GM21786 (cell line): ENCODE results near the gene RMI2.
"Not testable (repeated sequence)": the region's sequence is repeated elsewhere in the genome, so short reads cannot be mapped to it uniquely, and the experiment has no call there.

Experiments used
- ATAC-seq: cut with Tn5 transposase; IDR thresholded peaks from one replicate; pipeline ENCODE4 v1.9.1; 2021; ENCODE audit not compliant: unreplicated experiment

The RMI2 gene

DNA sequence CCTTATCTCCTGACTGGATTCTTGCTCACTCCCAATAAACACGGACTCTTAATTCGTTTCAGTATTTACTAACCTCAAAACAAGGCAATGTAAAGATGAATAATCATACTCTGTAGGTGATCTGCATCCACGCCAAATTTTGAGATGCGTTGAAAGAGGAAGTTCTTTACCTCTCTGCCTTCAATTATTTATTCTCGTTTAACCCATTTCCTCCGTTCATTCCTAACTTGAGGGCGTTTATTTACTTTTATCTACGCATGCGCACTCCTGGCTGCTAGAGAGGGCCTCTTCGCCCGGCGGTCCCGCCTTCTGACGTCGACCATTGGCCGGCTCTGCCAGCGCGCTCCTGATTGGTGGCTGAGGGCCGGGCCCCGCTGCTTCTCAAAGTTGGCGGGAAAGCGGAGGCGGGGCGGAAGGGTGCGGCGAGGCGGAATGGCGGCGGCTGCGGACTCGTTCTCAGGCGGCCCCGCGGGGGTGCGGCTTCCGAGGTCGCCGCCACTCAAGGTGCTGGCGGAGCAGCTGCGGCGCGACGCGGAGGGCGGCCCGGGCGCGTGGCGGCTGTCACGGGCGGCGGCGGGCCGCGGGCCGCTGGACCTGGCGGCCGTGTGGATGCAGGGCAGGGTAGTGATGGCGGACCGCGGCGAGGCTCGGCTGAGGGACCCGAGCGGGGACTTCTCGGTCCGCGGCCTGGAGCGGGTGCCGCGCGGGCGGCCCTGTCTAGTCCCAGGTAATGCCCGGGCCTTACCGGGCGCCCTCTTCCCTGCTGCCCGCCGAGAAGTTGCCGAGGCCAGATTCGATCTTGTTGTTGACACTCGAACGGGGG is at the start of gene RMI2:
Gene RMI2 (plus strand): TSS at position 420 of the 823 bp plus-strand sequence. CDS start 13 bp downstream, at position 433.
- peak; percentile 95 for ATAC-seq

DNA sequence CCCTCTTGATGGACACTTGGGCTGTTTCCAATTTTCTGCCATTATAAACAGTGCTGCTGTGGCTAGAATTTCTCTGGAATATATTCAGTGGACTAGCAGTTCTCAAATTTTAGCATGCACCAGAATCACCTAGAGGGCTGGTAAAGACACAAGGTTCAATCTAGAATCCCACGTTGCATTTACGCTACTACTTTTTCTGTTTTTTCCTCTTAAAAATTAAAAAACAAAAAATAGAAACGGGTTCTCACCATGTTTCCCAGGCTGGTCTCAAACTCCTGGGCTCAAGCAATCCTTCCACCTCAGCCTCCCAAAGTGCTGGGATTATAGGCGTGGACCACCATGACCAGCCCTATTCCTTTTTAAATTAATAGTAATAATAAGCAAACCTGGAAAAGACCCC is 49.6 kb upstream of the RMI2 start:
- ATAC-seq: no peak

DNA sequence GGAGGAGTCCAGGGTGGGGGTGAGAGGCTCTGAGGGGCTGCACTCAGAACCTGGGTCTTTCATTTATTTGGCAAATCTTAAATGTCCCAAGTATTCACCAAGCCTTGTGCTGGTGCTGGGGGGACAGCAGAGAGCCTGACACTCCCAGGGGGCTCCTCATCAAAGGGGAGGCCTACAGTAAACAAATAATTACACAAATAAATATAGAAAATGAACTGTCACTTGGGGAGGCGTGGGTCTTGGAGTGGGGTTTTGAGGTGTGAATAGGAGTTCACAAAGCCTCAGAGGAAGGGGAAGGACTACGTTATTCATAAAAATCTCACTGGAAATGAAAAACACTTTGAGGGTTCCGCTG is 48.9 kb upstream of the RMI2 start:
- no peak for ATAC-seq

DNA sequence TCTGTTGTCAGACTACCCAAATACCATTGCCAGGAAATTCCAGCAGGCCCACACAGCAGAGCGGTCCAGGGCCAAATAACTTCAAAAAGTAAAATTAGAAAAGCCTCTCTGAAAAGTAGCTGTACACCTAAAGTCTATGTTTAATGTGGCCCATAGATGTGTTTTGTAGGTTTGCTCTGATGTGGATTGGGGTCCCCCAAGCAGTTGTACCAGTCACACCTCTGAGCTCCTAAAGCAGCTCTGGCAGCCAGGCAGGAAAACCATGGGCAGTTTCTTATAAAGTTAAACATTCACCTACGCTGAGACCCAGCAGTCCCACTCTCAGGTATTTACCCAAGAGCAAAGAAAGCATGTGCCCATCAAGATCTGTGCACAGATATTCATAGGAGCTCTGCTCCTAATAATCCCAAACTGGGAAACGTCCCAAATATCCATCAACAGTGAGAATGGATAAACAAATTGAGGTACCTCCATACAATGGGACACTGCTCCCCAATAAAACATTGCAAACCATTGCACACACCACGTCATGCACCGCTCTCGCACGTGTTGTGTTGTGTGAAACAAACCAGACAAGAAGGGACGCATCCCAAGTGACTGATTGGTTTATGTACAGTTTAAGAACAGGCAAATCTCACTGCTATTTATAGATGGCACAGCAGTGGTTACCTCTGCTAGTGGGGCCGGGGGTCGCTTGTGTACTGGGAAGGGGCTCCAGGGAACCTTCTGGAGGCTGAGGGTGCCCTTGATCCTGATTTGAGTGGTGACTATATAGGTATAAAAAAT is 48.4 kb upstream of the RMI2 start:
- no peak for ATAC-seq

DNA sequence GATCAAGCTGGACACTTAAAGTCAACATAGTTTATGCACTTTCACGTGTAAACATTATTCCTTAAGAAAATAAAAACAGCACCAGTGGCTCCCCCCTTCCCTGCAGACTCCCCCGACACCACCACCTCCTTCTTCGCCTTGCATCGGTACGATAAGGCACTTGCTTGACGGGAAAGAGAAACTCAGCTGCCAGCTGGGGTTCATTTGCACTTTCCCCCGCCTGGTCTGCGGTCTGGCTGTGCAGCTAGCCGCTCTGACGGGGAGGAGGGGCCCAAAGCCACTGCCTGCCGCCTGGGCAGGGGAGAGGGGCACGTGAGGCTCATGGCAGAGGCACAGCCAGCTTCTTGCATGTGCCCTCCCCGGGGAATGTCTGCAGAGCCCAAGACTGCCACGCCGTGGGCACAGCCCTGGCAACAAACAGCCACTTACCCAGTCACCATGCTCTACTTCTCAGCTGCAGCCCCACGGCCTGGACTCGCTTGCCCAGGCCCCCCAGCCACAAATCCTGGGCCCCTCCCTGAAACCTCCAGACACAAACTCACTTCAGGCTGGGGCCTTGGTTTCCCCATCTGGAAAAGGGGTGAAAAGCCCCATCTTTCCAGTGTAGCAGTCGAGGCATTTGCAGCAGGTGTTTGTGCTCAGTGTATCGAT is 47.6 kb upstream of the RMI2 start:
- ATAC-seq: peak; percentile 80

DNA sequence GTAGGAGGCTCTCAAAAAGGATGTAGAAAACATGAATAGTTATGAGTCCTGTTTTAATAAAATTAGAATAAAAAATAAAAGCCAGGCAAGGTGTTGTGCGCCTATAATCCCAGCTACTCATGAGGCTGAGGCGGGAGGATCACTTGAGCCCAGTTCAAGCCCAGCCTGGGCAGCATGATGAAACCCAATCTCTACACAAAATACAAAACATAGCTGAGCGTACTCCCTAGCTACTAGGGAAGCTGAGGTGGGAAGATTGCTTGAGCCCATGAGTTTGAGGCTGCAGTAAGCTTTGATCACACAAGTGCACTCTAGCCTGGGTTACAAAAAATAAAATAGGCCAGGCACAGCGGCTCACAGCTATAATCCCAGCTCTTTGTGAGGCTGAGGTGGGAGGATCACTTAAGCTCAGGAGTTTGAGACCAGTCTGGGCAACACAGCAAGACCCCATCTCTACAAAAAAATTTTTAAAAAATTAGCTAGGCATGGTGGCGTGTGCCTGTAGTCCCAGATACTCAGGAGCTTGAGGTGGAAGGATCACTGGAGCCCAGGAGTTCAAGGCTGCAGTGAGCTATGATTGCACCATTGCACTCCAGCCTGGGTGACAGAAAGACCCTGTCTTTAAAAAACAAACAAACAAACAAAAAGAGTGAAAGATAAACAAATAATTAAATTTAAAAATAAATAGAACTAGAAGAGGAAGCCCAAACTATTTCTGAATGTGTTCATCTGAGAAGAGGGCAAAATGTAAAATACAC is 46.9 kb upstream of the RMI2 start:
- no peak for ATAC-seq

DNA sequence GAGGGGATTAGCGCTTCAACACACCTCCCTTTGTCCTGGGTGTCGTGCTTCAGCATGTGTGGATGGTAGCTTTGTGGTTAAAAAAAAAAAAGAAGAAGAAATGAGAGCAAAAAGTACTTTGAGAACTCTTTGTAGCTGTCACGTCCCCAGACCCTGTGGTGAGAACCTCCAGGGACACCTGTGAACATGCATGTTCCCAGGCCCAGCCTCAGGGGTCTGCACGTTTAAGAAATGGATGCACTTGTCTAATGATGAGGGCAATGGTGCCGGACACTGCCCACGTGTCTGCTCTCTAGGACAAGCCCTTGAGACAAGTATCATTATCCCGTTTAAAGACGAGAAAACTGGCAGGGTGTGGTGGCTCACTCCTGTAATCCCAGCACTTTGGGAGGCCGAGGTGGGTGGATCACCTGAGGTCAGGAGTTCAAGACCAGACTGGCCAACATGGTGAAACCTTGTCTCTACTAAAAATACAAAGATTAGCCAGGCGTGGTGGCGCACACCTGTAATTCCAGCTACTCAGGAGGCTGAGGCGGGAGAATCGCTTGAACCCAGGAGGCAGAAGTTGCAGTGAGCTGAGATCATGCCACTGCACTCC is 46.2 kb upstream of the RMI2 start:
- ATAC-seq: not testable (repeated sequence)

DNA sequence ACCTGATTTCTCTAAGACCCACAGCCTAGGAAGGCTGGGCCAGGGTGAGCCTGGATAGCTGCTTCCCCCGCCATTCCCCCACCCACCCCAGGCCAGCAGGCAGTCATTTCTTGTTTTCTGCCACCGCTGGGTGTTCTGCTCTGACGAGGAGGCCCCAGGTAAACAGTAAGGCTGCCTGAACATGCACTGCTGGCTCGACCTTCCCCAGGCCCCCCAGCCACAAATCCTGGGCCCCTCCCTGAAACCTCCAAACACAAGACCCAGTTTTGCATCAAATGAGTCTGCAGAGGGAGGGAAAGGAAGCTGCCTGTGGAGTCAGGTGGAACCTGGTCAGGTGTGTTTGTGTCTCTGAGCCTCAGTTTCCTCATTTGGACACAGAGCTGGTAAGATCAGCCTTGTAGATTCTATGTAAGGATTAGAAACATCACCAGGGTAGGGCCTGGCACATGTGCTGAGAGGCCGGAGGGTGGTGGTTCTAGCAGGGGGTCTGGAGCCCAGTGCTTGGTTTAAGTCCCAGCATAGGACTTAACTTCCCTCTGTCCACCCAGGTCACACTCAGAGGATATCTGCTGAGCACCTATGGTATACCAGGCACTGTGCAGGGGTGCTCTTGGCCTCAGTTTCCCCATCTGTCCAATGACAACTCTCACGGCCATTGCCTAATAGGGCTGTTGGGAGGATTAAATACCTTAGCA is 45.2 kb upstream of the RMI2 start:
- no peak for ATAC-seq

DNA sequence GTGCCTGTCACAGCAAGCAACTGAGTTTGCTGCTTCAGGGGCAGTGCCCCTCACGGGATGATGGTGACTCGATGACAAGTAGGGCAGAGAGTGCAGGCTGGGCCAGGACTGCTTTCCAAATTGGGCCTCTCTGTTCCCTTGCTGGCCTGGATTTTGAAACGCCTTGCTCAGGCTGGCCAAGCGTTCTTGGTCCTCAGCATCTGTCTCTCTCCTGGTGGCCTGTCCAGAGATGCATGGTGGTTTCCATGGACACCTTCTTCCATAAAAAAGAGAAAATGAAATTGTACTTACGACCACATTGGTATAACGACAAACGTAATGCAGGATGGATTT is 44.7 kb upstream of the RMI2 start:
- no peak for ATAC-seq

DNA sequence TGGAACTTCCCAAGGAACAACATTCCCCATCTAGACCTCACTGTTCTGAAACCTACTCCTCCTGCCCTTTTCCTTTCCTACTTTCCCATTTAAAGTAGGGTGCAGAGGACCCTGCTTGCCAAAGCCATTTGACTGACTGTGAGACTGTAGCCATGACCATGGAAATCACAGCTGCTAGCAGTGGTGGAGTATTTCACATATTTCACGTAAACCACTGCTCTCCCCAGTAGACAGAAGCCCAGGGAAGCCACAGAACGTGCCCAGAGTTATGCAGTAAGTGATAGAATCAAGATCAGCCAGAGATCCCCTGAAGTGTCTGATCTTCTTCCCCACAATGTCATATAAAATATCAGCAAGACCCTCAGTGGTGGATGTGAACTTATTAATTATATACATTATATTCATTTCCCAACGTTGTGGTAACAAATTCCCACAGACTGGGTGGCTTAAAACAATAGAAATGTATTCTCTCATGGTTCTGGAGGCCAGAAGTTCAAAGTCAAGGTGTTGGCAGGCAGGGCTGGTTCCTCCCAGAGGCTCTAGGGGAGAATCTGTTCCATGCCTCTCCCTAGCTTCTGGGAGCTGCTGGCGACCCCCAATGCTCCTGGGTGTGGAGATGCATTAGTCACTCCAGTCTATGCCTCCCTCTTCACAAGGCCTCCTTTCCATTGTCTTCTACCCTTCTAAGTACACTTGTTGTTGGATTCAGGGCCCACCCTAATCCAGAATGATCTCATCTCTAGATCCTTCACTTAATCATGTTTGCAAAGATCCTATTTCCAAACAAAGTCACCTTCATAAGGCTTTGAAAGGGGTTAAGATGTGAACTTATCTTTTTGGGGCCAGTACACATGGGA is 43.4 kb upstream of the RMI2 start:
- ATAC-seq: no peak

DNA sequence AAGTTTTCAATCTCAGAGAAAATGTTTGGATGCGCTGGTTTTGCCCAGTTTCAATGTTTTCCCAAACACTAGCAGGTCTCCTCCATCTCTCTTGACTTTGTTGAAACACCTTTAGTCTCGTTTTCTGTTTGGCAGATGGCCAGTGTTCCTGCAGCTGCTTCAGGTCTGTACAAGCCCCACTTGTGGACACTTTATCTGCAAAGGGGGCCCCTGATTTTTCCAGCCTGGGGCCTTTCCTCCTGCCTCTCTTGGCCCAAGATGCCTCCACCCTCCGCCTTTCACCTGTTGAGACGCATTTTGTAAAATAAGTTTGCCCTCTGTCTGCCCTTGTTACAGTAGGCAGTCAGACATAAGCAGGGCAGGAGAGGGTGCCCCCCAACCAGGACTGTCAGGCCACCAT is 42.3 kb upstream of the RMI2 start:
- no peak for ATAC-seq

DNA sequence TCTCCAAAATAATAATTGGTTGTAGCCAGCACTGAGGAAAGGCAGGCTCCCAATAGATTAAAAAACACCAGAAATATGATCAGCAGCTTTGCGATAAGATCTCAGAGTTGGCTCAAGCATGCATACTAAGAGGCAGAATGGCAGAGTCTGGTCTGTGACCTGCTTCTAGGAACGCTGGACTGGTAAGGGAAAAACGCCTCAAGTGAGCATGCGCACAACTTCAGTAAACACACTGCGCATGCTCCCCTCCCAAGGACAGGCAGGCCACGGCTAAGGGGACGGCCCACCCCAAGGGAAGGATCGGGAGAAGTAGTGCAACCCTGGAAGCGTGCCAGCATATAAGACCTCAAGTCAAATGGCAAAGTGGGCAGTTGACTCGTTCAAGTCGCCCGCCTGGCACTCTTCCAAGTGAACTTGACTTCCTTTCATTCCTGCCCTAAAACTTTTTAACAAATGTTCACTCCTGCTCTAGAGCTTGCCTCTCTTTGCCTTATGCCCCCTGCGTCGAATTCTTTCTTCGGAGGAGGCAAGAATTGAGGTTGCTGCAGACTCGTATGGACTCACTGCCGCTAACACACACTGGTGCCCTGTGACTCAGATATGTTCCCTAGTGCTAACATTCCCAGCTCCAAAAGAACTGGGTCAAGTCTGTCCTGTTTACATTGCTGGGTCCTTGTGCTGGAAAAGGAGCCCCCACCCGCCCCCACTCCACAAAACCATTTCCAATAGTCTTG is 41.7 kb upstream of the RMI2 start:
- no peak for ATAC-seq

DNA sequence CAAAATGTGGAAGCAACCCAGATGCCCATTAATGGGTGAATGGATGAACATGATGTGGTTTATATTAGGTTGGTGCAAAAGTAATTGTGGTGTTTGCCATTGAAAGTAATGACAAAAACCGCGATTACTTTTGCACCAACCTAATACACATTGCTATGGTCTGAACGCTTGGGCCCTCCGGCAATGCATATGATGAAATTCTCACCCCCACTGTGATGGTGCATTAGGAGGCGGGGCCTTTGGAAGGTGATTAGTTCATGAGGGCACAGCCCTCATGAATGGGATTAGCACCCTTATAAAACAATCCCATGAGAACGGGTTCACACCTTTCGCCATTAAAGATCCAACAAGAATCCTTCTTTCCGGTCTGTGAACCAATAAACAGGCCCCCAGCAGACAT is 38.9 kb upstream of the RMI2 start:
- ATAC-seq: no peak

DNA sequence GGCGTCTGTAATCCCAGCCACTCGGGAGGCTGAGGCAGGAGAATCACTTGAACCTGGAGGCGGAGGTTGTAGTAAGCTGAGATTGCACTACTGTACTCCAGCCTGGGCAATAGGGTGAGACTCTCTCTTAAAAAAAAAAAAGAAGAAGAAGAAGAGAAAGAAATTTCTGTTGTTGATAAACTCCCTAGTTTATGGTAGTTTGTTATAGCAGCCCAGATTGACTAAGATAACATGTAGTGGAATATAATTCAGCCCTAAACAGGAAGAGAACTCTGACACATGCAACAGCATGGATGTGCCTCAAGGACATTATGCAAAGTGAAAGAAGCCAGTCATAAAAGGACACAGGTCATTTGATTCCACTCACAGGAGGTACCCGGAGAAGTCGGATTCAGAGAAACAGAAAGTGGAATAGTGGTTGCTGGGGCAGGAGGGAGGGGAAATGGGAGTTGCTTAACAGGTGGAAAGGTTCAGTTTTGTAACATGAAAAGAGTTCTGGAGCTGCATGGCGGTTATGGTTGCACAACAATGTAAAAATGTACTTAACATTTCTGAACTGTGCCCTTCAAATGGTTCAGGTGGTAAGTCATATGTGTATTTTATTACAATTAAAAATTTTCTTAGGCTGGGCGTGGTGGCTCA is 38.1 kb upstream of the RMI2 start:
- ATAC-seq: no peak

DNA sequence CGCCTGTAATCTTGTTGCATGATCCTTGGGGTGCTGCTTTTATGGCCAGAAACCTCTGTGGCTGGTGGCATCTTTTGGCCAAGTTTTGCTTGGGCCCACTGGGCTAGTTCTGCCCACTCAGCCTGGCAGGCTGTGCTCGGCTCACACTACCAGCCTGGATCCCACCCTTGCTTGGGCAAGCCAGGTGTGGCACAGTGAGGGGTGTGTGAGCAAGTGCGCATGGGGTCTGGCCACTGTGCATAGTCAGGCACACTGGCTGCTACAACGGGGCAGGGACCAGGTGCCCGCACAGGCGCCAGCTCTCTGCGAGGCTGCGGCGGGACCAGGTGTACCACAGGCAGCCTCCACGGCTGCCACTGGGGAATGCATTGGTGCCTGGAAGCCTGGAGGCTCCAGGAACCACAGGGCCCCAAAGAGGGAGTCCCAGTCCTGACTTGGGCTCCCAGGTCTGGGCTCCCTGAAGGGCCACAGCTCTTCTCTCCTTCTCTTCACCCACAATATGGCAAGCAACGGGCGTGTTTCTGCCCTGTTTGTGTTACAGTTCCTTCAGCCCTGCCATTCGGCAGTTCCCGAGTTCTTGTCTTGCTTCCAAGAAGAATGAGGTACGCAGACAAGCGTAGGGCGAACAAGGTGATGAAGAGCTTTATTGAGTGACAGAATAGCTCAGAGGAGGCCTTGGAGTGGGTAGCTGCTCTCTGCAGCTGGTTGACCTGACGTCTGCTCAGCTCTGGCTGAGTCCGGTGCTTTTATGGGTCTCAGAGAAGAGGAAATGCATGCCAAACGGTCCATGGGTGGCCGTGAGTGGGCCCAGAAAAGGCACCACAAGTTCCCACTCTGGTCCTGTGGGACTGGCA is 37.4 kb upstream of the RMI2 start:
- no peak for ATAC-seq

DNA sequence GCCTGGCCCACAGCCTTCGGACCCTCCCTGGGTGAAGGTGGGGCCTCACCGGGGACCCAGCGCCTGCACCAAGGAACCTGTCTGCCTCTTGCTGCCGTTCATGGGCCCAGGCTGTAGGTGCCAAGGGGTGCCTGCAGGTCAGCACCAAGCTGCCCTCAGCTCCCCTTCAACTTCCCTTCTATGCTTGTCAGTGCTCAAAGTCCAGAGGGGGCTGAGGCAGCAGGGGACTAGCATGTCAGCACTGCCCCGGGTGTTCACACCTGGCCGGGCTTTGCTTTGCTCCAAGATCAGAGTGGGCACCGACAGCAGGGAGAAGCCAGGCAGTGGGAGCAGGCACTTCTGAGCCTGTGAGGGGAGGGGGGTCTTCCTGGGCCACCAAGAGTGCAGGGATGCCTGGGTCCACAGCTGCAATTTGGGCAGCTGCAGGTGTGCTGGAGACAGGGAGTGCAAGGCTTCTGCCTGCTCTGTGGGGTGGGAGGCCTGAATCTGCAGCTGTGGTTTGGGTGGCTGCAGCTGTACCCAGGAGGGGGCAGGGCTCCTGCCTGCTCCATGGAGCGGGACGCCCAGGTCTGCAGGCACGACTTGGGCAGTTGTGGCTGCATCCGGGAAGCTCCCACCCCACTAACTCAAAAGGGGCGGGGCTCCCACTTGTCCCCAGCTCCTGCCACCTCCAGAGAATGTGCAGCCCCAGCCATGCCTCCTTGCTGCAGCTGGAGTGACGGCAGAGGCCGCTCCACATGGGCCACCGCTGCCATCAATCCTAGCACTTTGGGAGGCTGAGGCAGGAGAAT is 36.6 kb upstream of the RMI2 start:
- ATAC-seq: no peak
